HG03045 (cell line): ENCODE results near the gene LENG1.

Experiments
- ATAC-seq: cut with Tn5 transposase; IDR thresholded peaks from one replicate; pipeline ENCODE4 v1.9.1; 2021; ENCODE audit warnings: mild to moderate bottlenecking, moderate library complexity; ENCODE audit not compliant: unreplicated experiment

LENG1 gene

GRCh38 chr19:54114340-54115108, 45.0 kb downstream of the LENG1 start:
- ATAC-seq, result no peak

GRCh38 chr19:54109651-54110050, 49.9 kb downstream of the LENG1 start:
- no peak for ATAC-seq

GRCh38 chr19:54108496-54108895, 51.0 kb downstream of the LENG1 start:
- no peak for ATAC-seq

GRCh38 chr19:54107876-54108490, 51.5 kb downstream of the LENG1 start:
- ATAC-seq, result no peak

- ATAC-seq, result no peak
Observed at GRCh38 chr19:54106716-54107115, 52.8 kb downstream of the LENG1 start.

- no peak for ATAC-seq
Observed at GRCh38 chr19:54105796-54106195, 53.7 kb downstream of the LENG1 start.
